Mucosa of stomach (tissue), 1 donor: ENCODE results near the gene ZMYND11.

Experiments
- H3K27me3 ChIP-seq: one replicate; pipeline ENCODE4 v1.7.0; 2013; ENCODE audit warnings: mild to moderate bottlenecking, low read length; ENCODE audit not compliant: control insufficient read depth, insufficient read depth
- H3K36me3 ChIP-seq: one replicate; pipeline ENCODE4 v1.7.0; 2013; ENCODE audit warnings: low read length; ENCODE audit not compliant: control insufficient read depth, insufficient read depth
- H3K4me1 ChIP-seq: one replicate; pipeline ENCODE4 v1.7.0; 2013; ENCODE audit warnings: mild to moderate bottlenecking, low read length; ENCODE audit not compliant: control insufficient read depth, insufficient read depth
- H3K4me3 ChIP-seq: one replicate; pipeline ENCODE4 v1.7.0; 2013; ENCODE audit warnings: low read length
- H3K9ac ChIP-seq: one replicate; pipeline ENCODE4 v1.7.0; 2013; ENCODE audit warnings: mild to moderate bottlenecking, low read length, moderate library complexity
- H3K9me3 ChIP-seq: one replicate; pipeline ENCODE4 v1.7.0; 2013; ENCODE audit warnings: mild to moderate bottlenecking, low read length, moderate library complexity; ENCODE audit not compliant: control insufficient read depth
- donor health status: Pancreatic carcinoma.

ZMYND11 gene

GRCh38 chr10:234708-235406 lies 99.6 kb downstream of the ZMYND11 start:
- H3K27me3 ChIP-seq = no peaks in the 10 kb centered on the region
- H3K9me3 ChIP-seq = no peaks in the 10 kb centered on the region
- no peak overlapping the region for H3K9ac ChIP-seq
- no peaks in the 10 kb centered on the region for H3K36me3 ChIP-seq
- no peaks in the 10 kb centered on the region for H3K4me1 ChIP-seq
- H3K4me3 ChIP-seq = no peak overlapping the region

- Histone ChIP-seq H3K9me3 (no peaks in the 10 kb centered on the region), H3K4me1 (no peaks in the 10 kb centered on the region), H3K36me3 (no peaks in the 10 kb centered on the region), H3K9ac (no peak overlapping the region), H3K27me3 (no peaks in the 10 kb centered on the region), H3K4me3 (no peak overlapping the region)
Observed at GRCh38 chr10:235915-236314, 100.7 kb downstream of the ZMYND11 start.

DNA sequence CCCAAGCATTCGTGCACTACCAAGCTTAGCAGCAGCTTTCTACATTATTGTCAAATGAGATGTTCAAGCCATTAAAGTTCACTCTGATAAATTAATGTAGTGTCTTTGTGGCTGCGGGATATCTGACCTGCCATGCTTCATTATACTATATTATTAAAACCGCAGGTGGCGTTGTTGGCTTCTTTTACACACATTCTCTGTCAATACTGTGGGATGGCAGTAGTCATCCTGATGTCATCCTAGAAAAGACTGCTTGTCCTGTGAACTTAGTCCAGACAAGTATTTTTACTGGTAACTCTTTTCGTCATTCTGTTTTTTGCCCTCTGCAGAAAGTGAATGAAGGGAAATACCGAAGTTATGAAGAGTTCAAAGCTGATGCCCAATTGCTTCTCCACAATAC lies 103.9 kb downstream of the ZMYND11 start:
- H3K9me3 ChIP-seq = no peaks in the 10 kb centered on the region
- no peaks in the 10 kb centered on the region for H3K27me3 ChIP-seq
- H3K4me3 ChIP-seq = no peak overlapping the region
- no peaks in the 10 kb centered on the region for H3K36me3 ChIP-seq
- H3K4me1 ChIP-seq = no peaks in the 10 kb centered on the region
- H3K9ac ChIP-seq = no peak overlapping the region

DNA sequence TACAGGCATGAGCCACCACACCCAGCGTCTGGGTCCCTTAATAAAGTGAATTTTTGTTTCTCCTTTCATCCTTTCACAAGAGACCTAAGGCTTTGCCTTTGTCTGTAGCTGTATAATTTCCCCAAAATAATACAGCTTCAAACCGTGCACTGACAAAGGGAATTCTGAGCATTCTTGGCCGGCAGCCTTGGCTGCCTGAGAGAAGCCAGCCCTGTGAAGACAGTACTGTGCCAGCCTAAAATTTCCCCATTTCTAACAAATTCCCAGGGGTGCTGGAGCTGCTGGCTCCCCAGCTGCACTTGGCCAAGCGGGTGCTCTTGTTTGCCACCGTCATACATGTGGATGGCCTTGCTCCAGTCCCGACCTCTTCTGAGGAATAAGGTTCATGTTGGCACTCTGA lies 106.2 kb downstream of the ZMYND11 start:
- Histone ChIP-seq H3K9ac (no peak overlapping the region), H3K9me3 (no peaks in the 10 kb centered on the region), H3K4me3 (no peak overlapping the region), H3K36me3 (no peaks in the 10 kb centered on the region), H3K4me1 (no peaks in the 10 kb centered on the region), H3K27me3 (no peaks in the 10 kb centered on the region)

DNA sequence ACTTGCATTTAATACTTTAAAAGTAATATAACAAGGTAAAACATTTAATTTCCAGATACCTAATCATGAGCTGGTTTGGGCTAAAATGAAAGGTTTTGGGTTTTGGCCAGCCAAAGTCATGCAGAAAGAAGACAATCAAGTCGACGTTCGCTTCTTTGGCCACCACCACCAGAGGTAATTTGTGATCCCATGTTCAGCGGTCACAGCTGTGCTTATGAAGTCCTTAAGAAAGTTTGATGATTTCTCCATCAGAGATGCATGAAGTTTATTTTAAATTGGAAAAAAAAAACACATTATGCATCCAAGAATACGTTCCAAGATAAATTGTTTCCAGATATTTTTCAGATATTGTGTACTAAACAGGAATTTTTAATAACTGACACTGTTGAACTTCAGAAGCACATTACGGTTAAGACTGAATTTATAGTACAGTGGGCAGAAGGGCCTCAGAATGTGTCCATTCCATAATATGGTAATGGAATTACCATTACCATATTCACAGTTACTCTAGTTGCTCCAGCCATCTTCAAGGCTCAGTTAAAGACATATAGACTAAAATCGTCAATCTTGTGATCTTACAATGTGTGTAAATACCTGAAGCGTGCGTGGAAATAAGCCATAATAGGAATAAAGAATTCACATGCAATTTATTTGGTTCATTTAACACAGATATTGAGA lies 106.8 kb downstream of the ZMYND11 start:
- Histone ChIP-seq H3K36me3 (no peaks in the 10 kb centered on the region), H3K27me3 (no peaks in the 10 kb centered on the region), H3K9ac (no peak overlapping the region), H3K4me1 (no peaks in the 10 kb centered on the region), H3K4me3 (no peak overlapping the region), H3K9me3 (no peaks in the 10 kb centered on the region)

- Histone ChIP-seq H3K9me3 (no peaks in the 10 kb centered on the region), H3K9ac (no peak overlapping the region), H3K4me1 (no peaks in the 10 kb centered on the region), H3K36me3 (peaks cover 9% of the 10 kb centered on the region), H3K4me3 (no peak overlapping the region), H3K27me3 (no peaks in the 10 kb centered on the region)
Observed at GRCh38 chr10:244227-244626, 109.0 kb downstream of the ZMYND11 start.

GRCh38 chr10:246431-246830 lies 111.2 kb downstream of the ZMYND11 start:
- Histone ChIP-seq H3K9me3 (no peaks in the 10 kb centered on the region), H3K27me3 (no peaks in the 10 kb centered on the region), H3K36me3 (peaks cover 9% of the 10 kb centered on the region), H3K4me3 (no peak overlapping the region), H3K9ac (no peak overlapping the region), H3K4me1 (no peaks in the 10 kb centered on the region)

DNA sequence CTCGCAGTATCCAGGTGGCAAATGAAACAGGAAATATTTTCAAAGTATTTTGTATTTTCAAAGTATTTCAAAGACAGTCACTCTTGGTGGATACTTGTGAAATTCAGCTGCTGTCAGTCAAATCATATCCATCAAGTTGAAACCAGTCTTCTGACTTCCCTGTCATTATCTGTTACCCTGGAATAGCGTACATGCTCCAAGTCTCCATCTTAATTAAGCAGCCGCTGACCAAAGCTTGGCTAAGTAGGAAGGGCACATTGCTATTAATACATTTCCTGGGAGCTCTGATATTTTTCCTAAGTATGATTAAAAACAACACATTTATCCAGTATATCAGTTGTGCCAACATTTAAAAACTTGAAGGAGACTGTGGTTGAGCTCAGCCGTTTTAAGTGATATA lies 112.2 kb downstream of the ZMYND11 start:
- H3K9ac ChIP-seq = no peak overlapping the region
- H3K4me3 ChIP-seq = no peak overlapping the region
- H3K9me3 ChIP-seq = no peaks in the 10 kb centered on the region
- H3K36me3 ChIP-seq = peaks cover 9% of the 10 kb centered on the region
- no peaks in the 10 kb centered on the region for H3K4me1 ChIP-seq
- H3K27me3 ChIP-seq = no peaks in the 10 kb centered on the region

DNA sequence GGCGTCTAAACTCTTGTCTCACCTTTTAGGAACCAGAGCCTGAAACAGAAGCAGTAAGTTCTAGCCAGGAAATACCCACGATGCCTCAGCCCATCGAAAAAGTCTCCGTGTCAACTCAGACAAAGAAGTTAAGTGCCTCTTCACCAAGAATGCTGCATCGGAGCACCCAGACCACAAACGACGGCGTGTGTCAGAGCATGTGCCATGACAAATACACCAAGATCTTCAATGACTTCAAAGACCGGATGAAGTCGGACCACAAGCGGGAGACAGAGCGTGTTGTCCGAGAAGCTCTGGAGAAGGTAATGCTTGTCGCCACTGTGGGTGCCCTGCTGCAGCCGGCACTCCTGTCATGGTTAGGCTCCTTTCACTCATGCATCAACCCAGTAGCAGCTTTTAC lies 113.1 kb downstream of the ZMYND11 start:
- no peak overlapping the region for H3K9ac ChIP-seq
- H3K9me3 ChIP-seq = no peaks in the 10 kb centered on the region
- no peaks in the 10 kb centered on the region for H3K27me3 ChIP-seq
- H3K4me3 ChIP-seq = no peak overlapping the region
- H3K36me3 ChIP-seq = peaks cover 9% of the 10 kb centered on the region
- H3K4me1 ChIP-seq = no peaks in the 10 kb centered on the region

DNA sequence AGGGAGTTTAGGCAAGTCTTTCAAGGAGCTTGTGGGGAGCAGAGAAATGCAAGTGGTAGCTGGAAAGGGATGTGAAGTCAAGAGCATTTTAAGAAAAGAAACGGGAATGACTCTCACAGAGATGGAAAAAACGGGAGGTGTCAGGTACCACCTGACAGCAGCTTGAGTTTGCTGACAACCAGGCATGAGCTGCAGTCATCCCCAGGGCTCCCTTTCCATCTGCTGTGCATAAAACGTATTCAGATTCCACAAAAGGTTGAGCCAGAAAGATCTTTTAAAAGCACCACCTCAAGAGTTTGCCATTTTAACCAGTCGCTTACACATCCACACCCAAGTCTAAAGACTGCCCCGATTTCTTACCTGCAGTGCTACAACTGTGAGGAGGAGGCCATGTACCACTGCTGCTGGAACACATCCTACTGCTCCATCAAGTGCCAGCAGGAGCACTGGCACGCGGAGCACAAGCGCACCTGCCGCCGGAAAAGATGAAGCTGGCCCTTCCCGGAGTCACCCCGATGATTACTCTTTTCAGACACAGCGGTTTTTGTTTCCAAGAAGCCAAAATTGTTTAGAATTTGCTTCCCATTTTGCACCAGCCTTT lies 116.8 kb downstream of the ZMYND11 start:
- H3K9ac ChIP-seq = no peak overlapping the region
- H3K4me3 ChIP-seq = no peak overlapping the region
- no peaks in the 10 kb centered on the region for H3K4me1 ChIP-seq
- no peaks in the 10 kb centered on the region for H3K27me3 ChIP-seq
- peaks cover 9% of the 10 kb centered on the region for H3K36me3 ChIP-seq
- no peaks in the 10 kb centered on the region for H3K9me3 ChIP-seq

DNA sequence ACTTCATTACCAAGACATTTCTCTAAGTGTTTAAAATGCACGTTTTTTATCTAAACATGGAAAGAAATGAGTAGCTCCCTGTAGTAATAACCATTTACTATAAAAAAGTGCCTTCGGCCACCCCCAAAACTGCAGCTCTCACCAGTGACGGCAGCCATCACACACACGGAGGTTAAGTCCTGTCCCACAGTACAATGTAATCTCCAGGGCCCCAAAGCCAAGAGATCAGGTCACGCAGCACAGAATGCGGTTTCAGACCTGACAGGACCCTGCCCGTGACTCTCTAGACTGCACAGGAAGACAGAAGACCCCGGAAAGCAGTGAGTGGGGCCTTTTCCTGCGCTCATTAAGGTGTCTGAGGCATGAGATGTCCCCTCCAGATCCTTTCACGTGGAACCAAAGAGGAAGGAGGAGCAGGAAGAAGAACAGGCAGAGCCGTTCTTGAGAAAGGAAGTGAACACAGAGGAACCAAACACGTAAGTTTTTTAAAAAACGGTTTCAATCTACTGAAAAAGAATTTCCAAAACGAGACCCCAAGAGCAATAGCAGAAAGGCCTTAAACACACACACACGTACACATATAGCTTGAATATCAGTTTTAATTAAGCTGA lies 125.7 kb downstream of the ZMYND11 start:
- Histone ChIP-seq H3K36me3 (no peaks in the 10 kb centered on the region), H3K4me3 (no peak overlapping the region), H3K9ac (no peak overlapping the region), H3K4me1 (no peaks in the 10 kb centered on the region), H3K9me3 (no peaks in the 10 kb centered on the region), H3K27me3 (no peaks in the 10 kb centered on the region)
